Measurements from ENCODE around the gene RNF114. TPM values are rescaled to one million over a fixed set of nuclear protein-coding genes. Genes with fewer than 3 reads are reported as not detected.
A peak's percentile ranks its signal among the peaks of the same experiment; 100 is the strongest.

RNF114 gene
- total RNA-seq, 4 donors from 2014 or later: 132 to 279 (median 179) TPM

- DNase-seq: peak; percentile 84 to 88
- no peak for TF ChIP-seq POLR2A (IDR thresholded peaks at IDR 0.05)
- peak; percentile 74 to 96 (median 88) for TF ChIP-seq CTCF (IDR thresholded peaks at IDR 0.05)
- no peaks in the 10 kb centered on the region for H3K9me3 ChIP-seq
- H3K27ac ChIP-seq: no peak overlapping the region
- no peaks in the 10 kb centered on the region for H3K27me3 ChIP-seq
- intact Hi-C loops (cut with DNase I): loop anchor here (5.0 to 10.0 kb wide), 2 partner anchors 316 to 384 kb away; no protein-coding TSS in a partner anchor
- H3K4me1 ChIP-seq: no peaks in the 10 kb centered on the region
- H3K36me3 ChIP-seq: no peaks in the 10 kb centered on the region
- WGBS, 2 donors: 13 to 17% methylated on average over 15 of the region's 15 CpGs
- no peak overlapping the region for H3K4me3 ChIP-seq (replicated peaks in 1 of 3)
These were observed 7.6 kb upstream of the RNF114 start for GRCh38 chr20:49928411-49929141.

- no peaks in the 10 kb centered on the region for H3K27me3 ChIP-seq
- 41 to 45% methylated on average over 4 of the region's 4 CpGs for WGBS, 2 donors
- H3K4me3 ChIP-seq (replicated peaks in 1 of 3): no peak overlapping the region
- no peaks in the 10 kb centered on the region for H3K36me3 ChIP-seq
- TF ChIP-seq POLR2A (IDR thresholded peaks at IDR 0.05) (no peak), CTCF (IDR thresholded peaks at IDR 0.05) (no peak)
- intact Hi-C loops (cut with DNase I): loop anchor here (5.0 to 10.0 kb wide), 2 partner anchors 317 to 384 kb away; no protein-coding TSS in a partner anchor
- no peak overlapping the region for H3K27ac ChIP-seq
- no peaks in the 10 kb centered on the region for H3K9me3 ChIP-seq
- no peak for DNase-seq
- no peaks in the 10 kb centered on the region for H3K4me1 ChIP-seq
These were observed 7.1 kb upstream of the RNF114 start for GRCh38 chr20:49929142-49929494.

- TF ChIP-seq POLR2A (IDR thresholded peaks at IDR 0.05) (no peak), CTCF (IDR thresholded peaks at IDR 0.05) (no peak)
- H3K36me3 ChIP-seq: peaks cover 0 to under 1% of the 10 kb centered on the region in 2 donors
- peak overlapping the region in 2 of 3 donors; percentile 12 to 92 for H3K4me3 ChIP-seq (replicated peaks in 1 of 3)
- intact Hi-C loops (cut with DNase I): no loop called here
- DNase-seq: no peak
- H3K9me3 ChIP-seq: no peaks in the 10 kb centered on the region
- no peaks in the 10 kb centered on the region for H3K27me3 ChIP-seq
- H3K27ac ChIP-seq: peak overlapping the region; percentile 63 to 98 (median 96)
- peaks cover 30 to 33% of the 10 kb centered on the region in 2 donors for H3K4me1 ChIP-seq
- 42 to 50% methylated on average over 21 of the region's 21 CpGs for WGBS, 2 donors
These were observed 448 bp upstream of the RNF114 start for GRCh38 chr20:49935746-49936152.

- Histone ChIP-seq H3K4me3 (replicated peaks in 1 of 3) (peak overlapping the region; percentile 45 to 92 (median 86)), H3K4me1 (peaks cover 30 to 37% of the 10 kb centered on the region in 2 donors), H3K36me3 (peaks cover 0 to 14% of the 10 kb centered on the region in 2 donors), H3K27me3 (no peaks in the 10 kb centered on the region), H3K9me3 (no peaks in the 10 kb centered on the region), H3K27ac (peak overlapping the region; percentile 94 to 98 (median 96))
- 11 to 12% methylated on average over 12 of the region's 12 CpGs for WGBS, 2 donors
- TF ChIP-seq CTCF (IDR thresholded peaks at IDR 0.05) (no peak), POLR2A (IDR thresholded peaks at IDR 0.05) (peak in 1 of 2 donors; percentile 17)
- intact Hi-C loops (cut with DNase I): no loop called here
- peak; percentile 54 to 56 for DNase-seq
These were observed 1.1 kb downstream of the RNF114 start for GRCh38 chr20:49937027-49937929.

All from thyroid gland (tissue), 4 donors.